HG03135 (cell line): ENCODE measurements around the gene RAC2.
A peak's percentile ranks its signal among the peaks of the same experiment; 100 is the strongest.

Experiments
- ATAC-seq: cut with Tn5 transposase; IDR thresholded peaks from one replicate; pipeline ENCODE4 v1.9.1; 2021; ENCODE audit warnings: mild to moderate bottlenecking, moderate library complexity; ENCODE audit not compliant: unreplicated experiment

The RAC2 gene

GRCh38 chr22:37244114-37244921 lies at the start of gene RAC2:
Gene RAC2 (minus strand): TSS chr22:37244269. CDS start chr22:37244148, 121 bp downstream.
- peak; percentile 39 for ATAC-seq

GRCh38 chr22:37293172-37293571 lies 49.1 kb upstream of the RAC2 start:
- ATAC-seq: no peak

- ATAC-seq: no peak
Measured at GRCh38 chr22:37292641-37293040, 48.6 kb upstream of the RAC2 start.

GRCh38 chr22:37291559-37292298 lies 47.7 kb upstream of the RAC2 start:
- no peak for ATAC-seq

- no peak for ATAC-seq
Measured at GRCh38 chr22:37290737-37291136, 46.7 kb upstream of the RAC2 start.

- no peak for ATAC-seq
Measured at GRCh38 chr22:37289156-37289735, 45.2 kb upstream of the RAC2 start.

GRCh38 chr22:37288521-37288920 lies 44.5 kb upstream of the RAC2 start:
- no peak for ATAC-seq

GRCh38 chr22:37287550-37287951 lies 43.5 kb upstream of the RAC2 start:
- ATAC-seq: no peak

- ATAC-seq: no peak
Measured at GRCh38 chr22:37285937-37286336, 41.9 kb upstream of the RAC2 start.

- no peak for ATAC-seq
Measured at GRCh38 chr22:37284805-37285355, 40.8 kb upstream of the RAC2 start.

GRCh38 chr22:37284126-37284804 lies 40.2 kb upstream of the RAC2 start:
- ATAC-seq: no peak

- no peak for ATAC-seq
Measured at GRCh38 chr22:37283393-37283937, 39.4 kb upstream of the RAC2 start.

- no peak for ATAC-seq
Measured at GRCh38 chr22:37282385-37282677, 38.3 kb upstream of the RAC2 start, which contains the start of gene CYTH4. Gene CYTH4 (plus strand): TSS chr22:37282508. CDS start chr22:37282570, 62 bp downstream.

- ATAC-seq: no peak
Measured at GRCh38 chr22:37281646-37282384, 37.7 kb upstream of the RAC2 start.

- ATAC-seq: no peak
Measured at GRCh38 chr22:37281195-37281594, 37.1 kb upstream of the RAC2 start.

- ATAC-seq: no peak
Measured at GRCh38 chr22:37280718-37281117, 36.6 kb upstream of the RAC2 start.

- no peak for ATAC-seq
Measured at GRCh38 chr22:37279331-37280181, 35.5 kb upstream of the RAC2 start.

GRCh38 chr22:37278261-37278660 lies 34.2 kb upstream of the RAC2 start:
- ATAC-seq: no peak

GRCh38 chr22:37277384-37277783 lies 33.3 kb upstream of the RAC2 start:
- ATAC-seq: no peak
